GM19438 (cell line): ENCODE results near the gene IGHMBP2.

ENCODE experiments used
- ATAC-seq: cut with Tn5 transposase; IDR thresholded peaks from one replicate; pipeline ENCODE4 v1.9.1; 2021; ENCODE audit warnings: low read depth; ENCODE audit not compliant: unreplicated experiment

Gene IGHMBP2

DNA sequence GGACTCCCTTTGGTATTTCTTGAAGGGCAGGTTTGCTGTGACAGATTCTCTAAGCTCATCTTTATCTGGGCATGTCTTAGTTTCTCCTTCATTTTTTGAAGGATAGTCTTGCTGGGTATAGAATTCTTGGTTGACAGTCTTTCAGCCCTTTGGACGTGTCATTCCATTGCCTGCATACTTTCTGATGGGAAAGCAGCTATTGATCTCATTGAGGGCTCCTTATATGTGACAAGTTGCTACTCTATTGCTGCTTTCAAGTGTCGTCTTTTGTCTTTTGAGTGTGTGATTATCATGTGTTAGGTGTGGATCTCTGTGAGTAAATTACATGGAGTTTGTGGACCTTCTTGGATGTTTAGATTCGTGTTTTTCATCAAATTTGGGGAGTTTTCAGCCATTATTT is 21.9 kb downstream of the IGHMBP2 start:
- ATAC-seq = no peak

DNA sequence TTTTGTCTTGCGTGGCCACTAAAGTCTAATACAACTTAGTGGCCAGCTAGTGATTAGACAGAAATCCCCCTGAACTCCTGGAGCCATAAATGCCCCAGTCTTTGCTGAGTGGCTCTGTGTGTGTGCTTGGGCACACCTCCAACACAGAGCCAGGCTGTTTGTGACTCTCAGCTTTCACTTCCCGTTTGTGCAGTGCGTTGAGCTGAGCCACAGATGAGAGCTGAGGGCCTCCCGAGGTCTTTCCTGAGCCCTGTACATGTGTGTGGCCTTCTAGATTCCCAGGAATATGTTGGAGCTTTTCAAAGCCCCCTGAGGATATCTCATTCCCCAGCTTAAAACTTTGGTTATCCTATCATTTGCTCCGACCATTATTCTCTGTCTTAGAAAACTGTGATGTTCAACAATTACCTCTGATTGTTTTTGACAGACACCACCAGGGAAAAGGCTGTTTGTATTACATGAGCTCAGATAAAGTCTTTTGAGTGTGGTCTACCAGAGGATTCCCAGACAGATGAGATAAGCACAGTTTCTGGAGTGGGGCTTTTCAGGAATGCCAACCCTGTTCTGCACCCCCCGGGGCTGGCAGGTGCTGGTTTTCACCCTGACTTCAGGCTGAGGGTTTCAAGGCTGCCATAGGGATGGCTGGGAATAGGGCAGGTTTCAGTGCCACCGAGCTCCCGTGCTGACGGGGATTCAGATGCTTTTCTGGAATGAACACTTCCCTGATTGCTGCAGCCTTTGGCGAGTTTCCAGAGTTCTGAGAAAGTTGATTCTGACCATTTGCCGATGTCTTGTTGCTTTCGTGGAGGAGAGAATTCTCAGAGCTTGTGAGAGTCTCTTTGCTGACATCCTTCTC is 23.8 kb downstream of the IGHMBP2 start:
- no peak for ATAC-seq

DNA sequence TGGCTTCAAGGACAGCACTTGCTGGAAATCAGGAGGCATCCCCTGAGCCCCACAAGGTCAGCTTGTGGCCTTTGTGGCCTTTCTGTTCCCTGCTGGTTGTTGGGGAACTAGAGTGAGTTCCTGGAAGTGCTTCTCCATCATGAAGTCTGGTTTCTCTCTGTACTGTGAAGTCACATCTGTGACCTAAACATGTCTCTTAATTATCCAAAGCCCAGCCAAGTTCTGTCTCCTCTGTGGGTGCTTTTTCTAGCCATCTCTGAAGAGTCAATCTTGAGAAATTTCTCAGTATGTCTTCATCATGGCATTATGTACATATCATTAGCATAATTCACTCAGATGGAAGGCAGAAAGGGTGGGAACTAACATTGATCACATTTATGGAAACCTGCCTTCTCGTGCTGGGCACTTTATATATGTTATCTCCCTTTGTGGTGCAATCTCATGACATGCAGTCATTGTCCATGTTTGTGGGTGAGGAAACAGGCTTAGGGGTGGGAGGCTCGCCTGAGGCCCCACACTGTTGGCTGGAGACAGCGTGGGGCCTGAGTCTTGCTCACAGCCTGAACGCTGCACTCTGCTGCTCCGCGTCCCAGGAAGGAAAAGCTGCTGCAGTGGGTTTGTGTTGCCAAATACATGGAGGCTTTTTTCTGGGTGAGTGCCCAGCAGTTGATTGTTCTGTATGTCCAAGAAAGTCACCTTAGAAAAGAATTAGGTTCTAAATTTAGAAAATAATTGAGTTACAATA is 24.6 kb downstream of the IGHMBP2 start:
- no peak for ATAC-seq

DNA sequence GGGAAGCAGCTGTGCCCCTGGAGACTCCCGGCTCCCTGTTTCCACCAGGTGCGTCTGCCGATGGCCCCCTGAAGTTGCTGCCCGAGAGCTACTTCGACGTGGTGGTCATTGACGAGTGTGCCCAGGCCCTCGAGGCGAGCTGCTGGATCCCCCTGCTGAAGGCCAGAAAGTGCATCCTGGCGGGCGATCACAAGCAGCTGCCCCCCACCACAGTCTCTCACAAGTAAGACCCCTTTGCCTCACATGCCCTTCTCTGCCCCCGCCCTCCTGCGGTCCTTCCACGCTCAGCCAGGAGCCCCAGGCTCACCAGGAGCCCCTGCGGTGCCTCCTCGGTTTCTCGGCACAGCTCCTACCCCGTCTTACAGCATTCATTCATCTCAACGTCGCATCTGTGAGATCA is 25.4 kb downstream of the IGHMBP2 start:
- no peak for ATAC-seq

DNA sequence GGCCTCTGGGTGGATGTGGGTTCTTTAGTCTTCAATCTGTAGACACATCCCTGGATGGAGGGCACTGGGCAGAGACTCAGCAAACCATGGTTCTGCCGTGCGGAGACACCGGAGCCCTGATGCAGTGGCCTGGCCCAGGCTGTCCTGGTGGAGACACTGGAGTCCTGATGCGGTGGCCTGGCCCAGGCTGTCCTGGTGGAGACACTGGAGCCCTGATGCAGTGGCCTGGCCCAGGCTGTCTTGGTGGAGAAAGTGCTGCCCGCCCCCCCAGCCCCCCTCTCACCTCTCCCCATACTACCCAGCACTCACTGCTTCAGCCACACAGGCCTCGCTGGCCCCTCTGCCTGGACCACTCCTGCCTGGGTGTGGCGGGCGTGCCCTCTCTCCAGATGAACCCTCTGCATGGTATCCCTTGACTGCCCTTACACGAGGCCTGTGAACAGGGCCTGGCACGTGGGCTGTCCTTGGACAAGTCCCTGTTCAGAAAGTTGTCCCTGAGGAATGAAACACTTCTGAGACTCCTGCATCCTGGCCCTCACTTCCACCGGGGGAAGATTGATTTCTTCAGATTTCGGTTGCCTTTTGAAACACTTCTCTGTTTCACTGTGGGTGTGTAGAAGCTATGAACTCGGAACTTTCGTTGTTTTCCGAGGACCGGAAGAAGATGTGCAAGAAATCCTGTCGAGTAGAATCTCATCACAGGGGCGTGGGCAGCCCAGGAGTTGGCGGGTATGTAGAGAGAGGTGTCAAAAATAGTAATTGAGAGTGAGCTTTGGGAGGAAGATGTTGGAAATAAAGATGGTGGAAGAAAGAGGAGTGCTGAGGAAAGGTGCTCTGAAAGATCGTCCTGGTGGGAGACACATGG is 26.2 kb downstream of the IGHMBP2 start:
- ATAC-seq = no peak

DNA sequence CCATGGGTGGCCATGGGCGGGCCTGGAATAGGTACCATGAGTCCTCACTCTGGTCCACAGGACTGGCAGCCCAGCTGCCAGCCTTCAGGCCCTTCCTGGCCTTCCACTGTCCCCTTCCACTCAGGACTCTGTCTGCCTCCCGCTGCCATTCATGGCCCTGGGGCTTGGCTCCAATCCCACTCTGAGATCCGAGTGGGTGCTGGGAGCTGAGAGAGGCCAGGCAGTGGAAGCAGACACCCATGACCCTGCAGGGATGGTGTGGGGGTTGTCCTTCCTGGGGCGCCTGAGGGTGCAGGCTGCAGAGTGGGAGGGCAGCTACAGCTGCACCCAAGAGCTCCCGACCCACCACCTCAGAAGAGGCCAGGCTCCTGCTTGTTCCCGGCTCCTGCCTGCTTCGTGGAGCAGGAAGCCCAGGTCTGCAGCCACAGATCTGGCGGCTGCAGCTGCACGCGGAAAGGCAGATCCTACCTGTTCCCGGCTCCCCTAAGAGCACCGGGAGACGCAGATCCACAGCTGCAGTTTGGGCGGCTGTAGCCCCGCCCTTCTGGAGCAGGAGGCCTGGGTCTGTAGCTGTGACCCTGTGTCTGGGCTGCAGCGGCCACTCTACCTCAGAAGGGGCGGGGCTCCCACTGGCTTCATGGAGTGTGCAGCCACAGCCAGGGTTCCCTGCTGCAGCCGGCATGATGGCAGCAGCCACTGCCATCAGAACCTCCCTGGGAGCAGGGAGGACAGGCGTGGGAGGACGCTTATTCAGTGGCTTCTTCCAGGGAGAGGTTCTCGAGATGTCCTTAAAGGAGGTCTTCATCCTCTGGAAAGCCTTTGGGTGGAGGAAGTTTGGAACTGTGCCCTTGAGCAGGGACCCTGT is 27.5 kb downstream of the IGHMBP2 start:
- ATAC-seq = no peak

DNA sequence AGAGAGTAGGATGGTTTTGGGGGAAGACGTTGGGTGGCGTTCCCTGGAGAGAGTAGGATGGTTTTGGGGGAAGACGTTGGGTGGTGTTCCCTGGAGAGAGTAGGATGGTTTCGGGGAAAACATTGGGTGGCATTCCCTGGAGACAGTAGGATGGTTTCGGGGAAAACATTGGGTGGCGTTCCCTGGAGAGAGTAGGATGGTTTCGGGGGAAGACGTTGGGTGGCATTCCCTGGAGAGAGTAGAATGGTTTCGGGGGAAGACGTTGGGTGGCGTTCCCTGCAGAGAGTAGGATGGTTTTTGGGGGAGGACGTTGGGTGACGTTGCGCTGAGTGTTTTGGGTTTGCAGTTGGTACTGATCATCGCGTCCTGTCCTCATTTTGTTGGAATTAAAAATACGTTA is 28.2 kb downstream of the IGHMBP2 start:
- ATAC-seq = no peak

DNA sequence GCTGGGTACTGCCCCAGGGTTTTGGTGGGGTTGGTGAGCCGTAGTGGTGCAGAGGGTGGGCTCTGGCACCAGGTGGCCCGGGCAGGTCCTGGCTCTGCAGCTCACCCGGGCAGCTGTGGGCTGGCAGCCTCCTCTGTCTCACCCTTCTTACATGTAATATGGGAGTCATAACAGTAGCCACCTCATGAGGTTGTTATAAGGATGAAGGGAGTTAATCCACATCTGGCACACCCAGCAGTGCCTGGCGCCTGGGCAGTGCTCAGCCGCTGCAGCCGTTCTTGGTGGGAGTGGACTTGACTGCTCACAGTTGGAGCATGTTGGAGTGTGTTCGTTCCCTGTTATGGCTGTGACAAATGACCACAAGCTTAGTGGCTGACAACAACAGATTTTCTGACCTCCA is 28.7 kb downstream of the IGHMBP2 start:
- no peak for ATAC-seq

DNA sequence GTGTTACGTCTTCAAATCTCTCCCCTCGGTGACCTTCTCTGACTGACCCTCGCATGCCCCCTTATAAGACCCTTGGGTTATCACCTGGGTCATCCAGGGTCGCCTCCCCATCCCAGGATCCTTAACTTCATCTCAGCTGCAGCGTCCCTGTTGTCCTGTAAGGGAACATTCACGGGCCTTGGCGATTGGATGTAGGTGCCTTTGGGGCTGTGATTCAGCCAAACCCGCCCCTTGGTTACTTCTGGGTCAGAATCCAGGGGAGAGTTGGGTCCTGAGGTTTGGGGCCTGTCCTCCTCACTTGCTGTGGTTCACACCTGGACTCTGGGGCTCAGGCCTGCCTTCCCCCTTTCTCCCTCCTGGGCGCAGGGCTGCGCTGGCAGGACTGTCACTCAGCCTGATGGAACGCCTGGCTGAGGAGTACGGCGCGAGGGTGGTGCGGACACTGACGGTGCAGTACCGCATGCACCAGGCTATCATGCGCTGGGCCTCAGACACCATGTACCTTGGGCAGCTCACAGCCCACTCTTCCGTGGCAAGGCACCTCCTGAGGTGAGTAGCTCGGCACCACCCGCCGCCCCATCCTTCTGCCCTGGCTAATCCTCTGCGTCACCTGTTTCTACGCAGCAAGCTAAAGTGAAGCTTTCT is 29.4 kb downstream of the IGHMBP2 start:
- no peak for ATAC-seq

DNA sequence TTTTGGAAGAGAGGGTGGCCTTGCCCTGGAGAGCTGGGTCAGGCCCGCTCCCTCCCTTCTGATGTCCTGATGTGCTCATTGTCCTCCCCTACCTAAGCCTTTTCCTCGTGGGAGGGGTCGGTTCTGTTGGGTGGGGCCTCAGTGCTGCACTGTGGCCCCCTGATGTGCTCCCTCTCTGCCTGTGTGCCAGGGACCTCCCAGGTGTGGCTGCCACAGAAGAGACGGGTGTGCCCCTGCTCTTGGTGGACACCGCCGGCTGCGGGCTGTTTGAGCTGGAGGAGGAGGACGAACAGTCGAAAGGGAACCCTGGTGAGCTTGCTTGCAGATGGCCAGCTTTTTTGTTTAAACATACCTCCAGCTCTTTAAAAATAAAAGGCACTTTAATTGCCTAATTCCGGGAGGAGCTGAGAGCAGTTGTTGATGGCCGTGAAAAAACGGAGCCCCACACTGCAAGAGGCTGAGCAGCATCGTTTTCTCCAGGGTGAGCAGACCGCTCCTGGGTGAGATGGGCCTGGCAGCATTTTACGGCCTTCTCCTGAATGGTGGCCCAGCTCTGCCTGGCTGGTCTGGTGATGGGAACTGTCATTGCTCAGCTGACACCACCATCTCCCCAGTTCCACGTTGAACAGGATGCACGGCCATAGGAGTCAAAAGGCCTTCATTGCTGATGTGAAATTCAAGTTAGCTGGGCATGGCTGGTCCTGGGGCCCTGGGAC is 30.1 kb downstream of the IGHMBP2 start:
- no peak for ATAC-seq

DNA sequence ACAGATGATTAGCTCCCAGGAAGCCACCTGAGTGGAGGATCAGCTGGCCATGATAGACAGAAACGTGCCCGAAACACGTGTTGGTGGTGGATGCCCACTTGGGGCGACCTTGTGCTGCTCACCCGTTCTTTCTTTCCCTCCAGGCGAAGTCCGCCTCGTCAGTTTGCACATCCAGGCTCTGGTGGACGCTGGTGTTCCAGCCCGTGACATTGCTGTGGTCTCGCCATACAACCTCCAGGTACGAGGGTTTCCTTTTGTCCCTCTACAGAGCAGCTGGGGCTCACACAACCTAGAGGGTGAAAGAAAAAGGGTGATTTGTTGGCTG is 30.6 kb downstream of the IGHMBP2 start:
- no peak for ATAC-seq

DNA sequence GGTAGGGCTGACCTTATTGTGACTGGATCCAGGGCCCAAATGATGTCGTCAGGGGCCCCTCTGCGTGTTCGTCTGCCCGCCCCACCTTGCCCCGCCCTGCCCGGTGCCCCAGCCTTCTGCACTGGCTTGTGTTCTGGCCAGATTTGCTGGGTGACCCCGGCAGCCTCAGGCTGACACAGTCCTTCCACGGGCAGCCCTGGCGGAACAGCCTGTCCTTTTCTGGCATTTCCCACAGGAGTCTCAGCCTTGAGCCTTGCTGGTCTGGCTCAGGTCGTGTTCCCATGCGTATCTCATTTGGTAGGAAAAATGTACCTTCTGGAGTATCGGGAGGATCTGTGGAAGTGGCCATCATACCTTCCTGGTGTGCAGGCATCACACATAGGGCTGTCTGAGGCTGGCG is 31.0 kb downstream of the IGHMBP2 start:
- ATAC-seq = no peak

DNA sequence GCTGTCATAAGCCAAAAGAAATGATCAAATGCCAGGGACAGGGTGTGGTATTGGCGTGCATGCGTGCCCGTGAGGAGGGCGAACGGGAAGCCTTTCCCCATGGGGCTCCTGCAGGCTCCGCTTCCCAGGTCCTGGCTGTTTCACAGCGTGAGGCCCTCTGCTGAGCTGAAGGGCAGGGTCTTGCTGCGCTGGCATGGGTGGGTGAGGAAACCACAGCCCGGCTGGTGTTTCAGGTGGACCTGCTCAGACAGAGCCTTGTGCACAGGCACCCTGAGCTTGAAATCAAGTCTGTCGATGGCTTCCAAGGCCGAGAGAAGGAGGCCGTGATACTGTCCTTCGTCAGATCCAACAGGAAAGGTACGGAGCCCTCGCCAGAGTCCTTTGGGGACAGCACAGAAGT is 31.4 kb downstream of the IGHMBP2 start:
- ATAC-seq = no peak

DNA sequence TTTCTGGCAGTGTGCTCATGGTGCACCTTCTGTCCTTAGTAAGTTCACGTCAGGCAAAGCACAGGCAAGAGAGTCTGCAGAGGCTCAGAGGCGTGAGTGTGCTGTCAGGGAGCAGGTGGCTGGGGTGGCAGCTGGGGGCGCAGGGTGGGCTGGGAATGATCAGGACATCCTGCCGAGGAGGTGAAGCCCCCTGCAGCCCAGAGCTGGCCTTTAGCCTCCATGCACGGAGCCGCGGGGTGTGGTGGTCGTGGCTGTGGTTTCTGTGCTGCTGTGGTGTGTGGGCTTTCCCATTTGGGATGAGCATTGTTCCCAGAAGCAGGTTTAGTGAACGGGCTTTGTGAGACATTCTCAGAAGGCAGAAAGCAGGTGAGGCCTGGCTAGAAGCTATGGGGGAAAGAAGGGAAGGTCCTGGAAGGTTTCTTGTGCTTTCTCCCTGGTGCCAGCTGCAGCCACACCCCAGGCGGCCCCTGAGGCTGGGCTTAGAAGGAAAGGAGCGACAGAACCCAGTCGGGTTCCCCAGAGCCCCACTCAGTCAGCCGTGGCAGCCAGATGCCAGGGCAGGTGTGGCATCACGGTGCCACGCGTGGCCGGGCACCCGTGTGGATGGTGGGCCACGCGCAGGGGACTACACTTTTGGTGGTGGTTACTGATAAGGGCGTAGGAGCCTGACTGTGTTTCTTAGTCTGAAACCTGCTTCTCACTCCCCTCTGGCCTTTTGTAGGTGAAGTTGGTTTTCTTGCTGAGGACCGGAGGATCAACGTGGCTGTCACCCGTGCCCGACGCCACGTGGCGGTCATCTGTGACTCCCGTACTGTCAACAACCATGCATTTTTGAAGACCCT is 32.0 kb downstream of the IGHMBP2 start:
- ATAC-seq = no peak

DNA sequence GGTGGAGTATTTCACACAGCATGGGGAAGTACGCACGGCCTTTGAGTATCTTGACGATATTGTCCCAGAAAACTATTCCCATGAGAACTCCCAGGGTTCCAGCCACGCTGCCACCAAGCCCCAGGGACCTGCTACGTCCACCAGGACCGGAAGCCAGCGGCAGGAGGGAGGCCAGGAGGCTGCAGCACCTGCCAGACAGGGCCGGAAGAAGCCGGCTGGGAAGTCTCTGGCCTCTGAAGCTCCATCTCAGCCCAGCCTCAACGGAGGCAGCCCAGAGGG is 32.6 kb downstream of the IGHMBP2 start:
- no peak for ATAC-seq

DNA sequence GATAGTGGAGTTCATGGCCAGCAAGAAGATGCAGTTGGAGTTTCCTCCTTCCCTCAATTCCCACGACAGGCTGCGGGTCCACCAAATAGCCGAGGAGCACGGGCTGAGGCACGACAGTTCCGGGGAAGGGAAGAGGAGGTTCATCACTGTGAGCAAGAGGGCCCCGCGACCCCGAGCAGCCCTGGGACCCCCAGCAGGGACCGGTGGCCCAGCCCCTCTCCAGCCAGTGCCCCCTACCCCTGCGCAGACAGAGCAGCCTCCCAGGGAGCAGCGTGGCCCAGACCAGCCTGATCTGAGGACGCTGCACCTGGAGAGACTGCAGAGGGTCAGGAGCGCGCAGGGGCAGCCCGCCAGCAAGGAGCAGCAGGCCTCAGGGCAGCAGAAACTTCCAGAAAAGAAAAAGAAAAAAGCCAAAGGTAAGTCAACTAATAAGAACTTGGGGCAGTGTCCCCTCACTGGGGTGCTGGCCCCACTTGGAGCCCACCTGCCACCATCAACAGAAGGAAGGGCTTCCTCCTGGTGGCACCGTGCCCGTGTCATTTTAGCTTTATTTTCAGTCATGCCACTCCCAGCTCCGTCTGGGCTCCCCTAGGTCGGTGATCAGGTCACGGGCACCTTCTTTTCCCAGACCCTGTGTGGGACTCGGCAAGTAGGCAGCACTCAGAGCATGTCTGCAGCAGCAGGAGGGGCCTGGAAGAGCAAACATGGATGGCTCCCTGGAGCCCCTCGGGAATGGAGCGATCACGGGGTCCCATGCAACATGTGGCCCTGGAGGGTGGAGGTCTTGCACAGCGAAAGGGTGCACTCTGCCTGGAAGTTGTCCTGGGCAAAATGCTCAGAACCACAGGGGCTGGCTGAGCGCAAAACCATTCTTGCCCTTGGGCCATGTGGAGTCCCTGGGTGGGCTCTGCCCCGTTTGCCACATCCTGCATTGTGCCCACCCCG is 33.3 kb downstream of the IGHMBP2 start:
- ATAC-seq = no peak

DNA sequence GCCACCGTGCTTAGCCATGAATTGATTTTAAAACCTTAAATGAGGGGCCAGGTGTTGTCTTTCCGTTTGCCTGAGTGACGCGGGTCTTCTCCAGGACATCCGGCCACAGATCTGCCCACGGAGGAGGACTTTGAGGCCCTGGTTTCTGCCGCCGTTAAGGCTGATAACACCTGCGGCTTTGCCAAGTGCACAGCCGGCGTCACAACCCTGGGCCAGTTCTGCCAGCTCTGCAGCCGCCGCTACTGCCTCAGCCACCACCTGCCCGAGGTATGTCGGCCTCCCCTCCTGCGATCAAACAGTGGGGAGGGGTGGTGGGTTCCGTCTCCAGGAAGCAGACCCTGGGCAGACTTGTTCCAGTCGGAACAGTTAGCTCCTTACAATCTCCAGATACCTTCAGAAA is 34.4 kb downstream of the IGHMBP2 start:
- no peak for ATAC-seq
